SK-N-SH treated with all-trans-retinoic acid at 6 μM for 48 hours (cell line): ENCODE results near the gene C8B.

Source experiments
- ATAC-seq: fragments of 200-7000 bp; cut with Tn5 transposase; 3 replicates; pipeline ENCODE4 v1.9.1; 2020; ENCODE audit warnings: mild to moderate bottlenecking, moderate library complexity
- ARNTL ChIP-seq: fragments of 450-650 bp; formaldehyde crosslinking; IDR thresholded peaks from 2 replicates; pipeline ENCODE4 v1.5.0; 2020; ENCODE audit warnings: low read depth, mild to moderate bottlenecking, moderate library complexity, borderline replicate concordance
- BACH2 ChIP-seq: fragments of 250-450 bp; sonication (Bioruptor Pico); IDR thresholded peaks from 2 replicates; pipeline ENCODE4 v1.9.0; 2021; ENCODE audit warnings: mild to moderate bottlenecking, borderline replicate concordance
- CREB5 ChIP-seq: fragments of 250-450 bp; sonication (Bioruptor Pico); IDR thresholded peaks from 2 replicates; pipeline ENCODE4 v1.5.1; 2020; ENCODE audit warnings: low read depth, mild to moderate bottlenecking, moderate library complexity
- CSDC2 ChIP-seq: fragments of 250-450 bp; sonication (Bioruptor Pico); IDR thresholded peaks from 2 replicates; pipeline ENCODE4 v1.5.0; 2020; ENCODE audit warnings: mild to moderate bottlenecking, moderate library complexity
- CSRNP3 ChIP-seq: fragments of 250-450 bp; sonication (Bioruptor Pico); IDR thresholded peaks from 2 replicates; pipeline ENCODE4 v1.5.1; 2021; ENCODE audit warnings: mild to moderate bottlenecking, moderate library complexity
- GLIS3 ChIP-seq: fragments of 250-450 bp; sonication (Bioruptor Pico); IDR thresholded peaks from 2 replicates; pipeline ENCODE4 v1.5.0; 2020; ENCODE audit warnings: mild to moderate bottlenecking, moderate library complexity
- OSR1 ChIP-seq: fragments of 250-450 bp; sonication (Bioruptor Pico); IDR thresholded peaks from 2 replicates; pipeline ENCODE4 v1.8.0; 2022; ENCODE audit warnings: moderate library complexity, mild to moderate bottlenecking, inconsistent platforms
- PPARA ChIP-seq: fragments of 250-450 bp; sonication (Bioruptor Pico); IDR thresholded peaks from 2 replicates; pipeline ENCODE4 v1.5.0; 2020; ENCODE audit warnings: mild to moderate bottlenecking, borderline replicate concordance
- RARB ChIP-seq: fragments of 250-450 bp; sonication (Bioruptor Pico); IDR thresholded peaks from 2 replicates; pipeline ENCODE4 v1.8.0; 2021; ENCODE audit warnings: mild to moderate bottlenecking, moderate library complexity
- SNAI2 ChIP-seq: fragments of 250-450 bp; sonication (Bioruptor Pico); IDR thresholded peaks from 2 replicates; pipeline ENCODE4 v1.5.0; 2020; ENCODE audit warnings: mild to moderate bottlenecking, moderate library complexity
- TCF4 ChIP-seq: fragments of 250-450 bp; sonication (Bioruptor Pico); IDR thresholded peaks from 2 replicates; pipeline ENCODE4 v1.8.0; 2021; ENCODE audit warnings: mild to moderate bottlenecking, moderate library complexity, borderline replicate concordance
- TOX ChIP-seq: fragments of 250-450 bp; sonication (Bioruptor Pico); IDR thresholded peaks from 2 replicates; pipeline ENCODE4 v1.8.0; 2021; ENCODE audit warnings: mild to moderate bottlenecking, moderate library complexity, borderline replicate concordance
- TSHZ2 ChIP-seq: fragments of 250-450 bp; sonication (Bioruptor Pico); IDR thresholded peaks from 2 replicates; pipeline ENCODE4 v1.5.0; 2020; ENCODE audit warnings: mild to moderate bottlenecking, moderate library complexity
- ZC3H10 ChIP-seq: fragments of 250-450 bp; sonication (Bioruptor Pico); IDR thresholded peaks from 2 replicates; pipeline ENCODE4 v1.5.1; 2021; ENCODE audit warnings: mild to moderate bottlenecking, moderate library complexity
- ZFP3 ChIP-seq: fragments of 250-450 bp; sonication (Bioruptor Pico); IDR thresholded peaks from 2 replicates; pipeline ENCODE4 v1.5.0; 2020; ENCODE audit warnings: mild to moderate bottlenecking, moderate library complexity
- ZFP30 ChIP-seq: fragments of 450-650 bp; formaldehyde crosslinking; IDR thresholded peaks from 2 replicates; pipeline ENCODE4 v1.5.0; 2022; ENCODE audit warnings: mild to moderate bottlenecking, moderate library complexity
- ZNF565 ChIP-seq: fragments of 450-650 bp; formaldehyde crosslinking; conservative IDR thresholded peaks from 2 replicates; pipeline ENCODE4 v1.5.0; 2020; ENCODE audit warnings: low read depth, mild to moderate bottlenecking, moderate library complexity
- ZNF70 ChIP-seq: fragments of 450-650 bp; formaldehyde crosslinking; IDR thresholded peaks from 2 replicates; pipeline ENCODE4 v1.5.0; 2020; ENCODE audit warnings: mild to moderate bottlenecking, moderate library complexity
- ZNF8 ChIP-seq: fragments of 450-650 bp; formaldehyde crosslinking; IDR thresholded peaks from 2 replicates; pipeline ENCODE4 v1.5.0; 2020; ENCODE audit warnings: mild to moderate bottlenecking, moderate library complexity
- TF ChIP-seq, protein P1 (sequence below): fragments of 250-450 bp; sonication (Bioruptor Pico); IDR thresholded peaks from 2 replicates; pipeline ENCODE4 v1.8.0; 2020; ENCODE audit warnings: mild to moderate bottlenecking, moderate library complexity, borderline replicate concordance
- TF ChIP-seq, protein P2 (sequence below): fragments of 250-450 bp; sonication (Bioruptor Pico); IDR thresholded peaks from 2 replicates; pipeline ENCODE4 v1.8.0; 2021; ENCODE audit warnings: low read depth, mild to moderate bottlenecking, moderate library complexity, borderline replicate concordance

Gene C8B

GRCh38 chr1:56929492-56929891 is 36.3 kb downstream of the C8B start:
- TF ChIP-seq ZNF70 (no peak), PPARA (CRISPR knock-in tag) (no peak), BACH2 (CRISPR knock-in tag) (no peak), OSR1 (CRISPR knock-in tag) (no peak)
- TF ChIP-seq, protein P1, sequence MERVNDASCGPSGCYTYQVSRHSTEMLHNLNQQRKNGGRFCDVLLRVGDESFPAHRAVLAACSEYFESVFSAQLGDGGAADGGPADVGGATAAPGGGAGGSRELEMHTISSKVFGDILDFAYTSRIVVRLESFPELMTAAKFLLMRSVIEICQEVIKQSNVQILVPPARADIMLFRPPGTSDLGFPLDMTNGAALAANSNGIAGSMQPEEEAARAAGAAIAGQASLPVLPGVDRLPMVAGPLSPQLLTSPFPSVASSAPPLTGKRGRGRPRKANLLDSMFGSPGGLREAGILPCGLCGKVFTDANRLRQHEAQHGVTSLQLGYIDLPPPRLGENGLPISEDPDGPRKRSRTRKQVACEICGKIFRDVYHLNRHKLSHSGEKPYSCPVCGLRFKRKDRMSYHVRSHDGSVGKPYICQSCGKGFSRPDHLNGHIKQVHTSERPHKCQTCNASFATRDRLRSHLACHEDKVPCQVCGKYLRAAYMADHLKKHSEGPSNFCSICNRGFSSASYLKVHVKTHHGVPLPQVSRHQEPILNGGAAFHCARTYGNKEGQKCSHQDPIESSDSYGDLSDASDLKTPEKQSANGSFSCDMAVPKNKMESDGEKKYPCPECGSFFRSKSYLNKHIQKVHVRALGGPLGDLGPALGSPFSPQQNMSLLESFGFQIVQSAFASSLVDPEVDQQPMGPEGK (CRISPR knock-in tag), result no peak
- ATAC-seq, result no peak

DNA sequence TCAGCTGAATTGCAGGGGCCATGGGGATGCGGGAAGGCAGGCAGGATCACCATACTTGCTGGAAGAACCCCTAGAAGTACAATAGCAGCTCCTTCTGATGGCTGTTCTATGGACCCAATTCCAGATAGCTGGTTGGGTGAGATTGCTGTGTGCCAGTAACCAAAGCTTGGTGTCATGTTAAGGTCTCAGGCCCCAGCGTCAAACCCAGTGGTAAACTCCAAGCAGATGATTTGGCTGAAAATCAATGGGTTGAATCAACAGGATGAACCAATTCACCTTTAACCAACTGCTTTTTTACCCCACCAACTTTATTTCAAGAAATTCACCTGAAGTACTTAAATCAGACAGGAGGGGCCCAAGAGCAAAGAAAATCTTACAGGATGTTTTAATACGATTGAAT is 37.8 kb downstream of the C8B start:
- TF ChIP-seq CSDC2 (no peak), ZNF565 (no peak)
- no peak for ATAC-seq

DNA sequence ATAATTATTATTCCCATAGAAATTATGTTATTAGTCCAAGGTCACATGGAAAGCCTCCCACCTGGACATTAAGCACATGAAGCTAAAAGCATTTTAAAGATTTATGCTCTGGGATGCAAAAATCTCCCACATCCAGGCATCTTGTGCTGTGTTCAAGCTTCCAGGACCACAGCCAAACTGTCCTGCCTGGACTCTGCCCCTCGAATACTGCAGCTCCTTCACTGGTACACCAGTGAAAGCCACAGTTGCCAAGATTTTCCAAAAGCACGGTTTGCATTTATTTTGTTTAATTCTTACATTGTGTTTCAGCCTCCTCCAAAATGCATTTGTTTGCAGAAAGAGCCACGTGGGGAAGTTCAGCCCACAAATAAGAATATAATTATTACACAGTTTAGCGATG is 38.6 kb downstream of the C8B start:
- no peak for ATAC-seq

More for the DNA sequence above, 38.6 kb downstream of the C8B start:
- TF ChIP-seq ZFP3 (CRISPR knock-in tag) (no peak), CSRNP3 (no peak), OSR1 (CRISPR knock-in tag) (no peak), ZFP30 (no peak), GLIS3 (no peak), ZC3H10 (CRISPR knock-in tag) (no peak), ARNTL (CRISPR knock-in tag) (no peak), ZNF8 (CRISPR knock-in tag) (no peak), RARB (no peak), SNAI2 (CRISPR knock-in tag) (no peak), TSHZ2 (no peak), BACH2 (CRISPR knock-in tag) (no peak), CSDC2 (no peak), TCF4 (CRISPR knock-in tag) (no peak), CREB5 (CRISPR knock-in tag) (no peak), TOX (CRISPR knock-in tag) (no peak)
- TF ChIP-seq, protein P2, sequence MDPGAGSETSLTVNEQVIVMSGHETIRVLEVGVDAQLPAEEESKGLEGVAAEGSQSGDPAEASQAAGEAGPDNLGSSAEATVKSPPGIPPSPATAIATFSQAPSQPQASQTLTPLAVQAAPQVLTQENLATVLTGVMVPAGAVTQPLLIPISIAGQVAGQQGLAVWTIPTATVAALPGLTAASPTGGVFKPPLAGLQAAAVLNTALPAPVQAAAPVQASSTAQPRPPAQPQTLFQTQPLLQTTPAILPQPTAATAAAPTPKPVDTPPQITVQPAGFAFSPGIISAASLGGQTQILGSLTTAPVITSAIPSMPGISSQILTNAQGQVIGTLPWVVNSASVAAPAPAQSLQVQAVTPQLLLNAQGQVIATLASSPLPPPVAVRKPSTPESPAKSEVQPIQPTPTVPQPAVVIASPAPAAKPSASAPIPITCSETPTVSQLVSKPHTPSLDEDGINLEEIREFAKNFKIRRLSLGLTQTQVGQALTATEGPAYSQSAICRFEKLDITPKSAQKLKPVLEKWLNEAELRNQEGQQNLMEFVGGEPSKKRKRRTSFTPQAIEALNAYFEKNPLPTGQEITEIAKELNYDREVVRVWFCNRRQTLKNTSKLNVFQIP, result no peak
- TF ChIP-seq, protein P1 (CRISPR knock-in tag), result no peak
- TF ChIP-seq, all 23 proteins: peak for 0
